HG02981 (cell line): ENCODE results near the gene ADRA2B.

Source experiments
- ATAC-seq: cut with Tn5 transposase; IDR thresholded peaks from one replicate; pipeline ENCODE4 v1.9.1; 2021; ENCODE audit warnings: mild to moderate bottlenecking, moderate library complexity; ENCODE audit not compliant: unreplicated experiment

The ADRA2B gene

GRCh38 chr2:96106991-96107707 lies 9.2 kb downstream of the ADRA2B start:
- ATAC-seq, result no peak

GRCh38 chr2:96105994-96106715 lies 10.2 kb downstream of the ADRA2B start:
- no peak for ATAC-seq

- ATAC-seq, result no peak
Observed at GRCh38 chr2:96105152-96105915, 11.0 kb downstream of the ADRA2B start.

- ATAC-seq, result no peak
Observed at GRCh38 chr2:96104487-96104861, 11.9 kb downstream of the ADRA2B start.

- ATAC-seq, result no peak
Observed at GRCh38 chr2:96103761-96104486, 12.4 kb downstream of the ADRA2B start.

GRCh38 chr2:96103187-96103601 lies 13.2 kb downstream of the ADRA2B start:
- no peak for ATAC-seq

GRCh38 chr2:96102596-96103186 lies 13.7 kb downstream of the ADRA2B start:
- no peak for ATAC-seq

- no peak for ATAC-seq
Observed at GRCh38 chr2:96100893-96101304, 15.5 kb downstream of the ADRA2B start.

GRCh38 chr2:96099861-96100798 lies 16.2 kb downstream of the ADRA2B start:
- ATAC-seq, result no peak

- no peak for ATAC-seq
Observed at GRCh38 chr2:96098900-96099590, 17.3 kb downstream of the ADRA2B start.

- ATAC-seq, result no peak
Observed at GRCh38 chr2:96097951-96098823, 18.2 kb downstream of the ADRA2B start.

GRCh38 chr2:96097441-96097840 lies 18.9 kb downstream of the ADRA2B start:
- no peak for ATAC-seq

- ATAC-seq, result no peak
Observed at GRCh38 chr2:96095116-96095636, 21.2 kb downstream of the ADRA2B start.

- ATAC-seq, result no peak
Observed at GRCh38 chr2:96093528-96093927, 22.8 kb downstream of the ADRA2B start.

- ATAC-seq, result no peak
Observed at GRCh38 chr2:96092951-96093350, 23.4 kb downstream of the ADRA2B start.

GRCh38 chr2:96092573-96092877 lies 23.8 kb downstream of the ADRA2B start:
- ATAC-seq, result no peak

GRCh38 chr2:96091711-96092572 lies 24.4 kb downstream of the ADRA2B start:
- no peak for ATAC-seq
